ENCODE measurements around the gene MKX. TPM values are rescaled to one million over a fixed set of nuclear protein-coding genes. Genes with fewer than 3 reads are reported as not detected.

The MKX gene
- total and polyA plus RNA-seq, 2 donors (not counting 1 experiment from before 2014, with no cell fraction given), result not detected

DNA sequence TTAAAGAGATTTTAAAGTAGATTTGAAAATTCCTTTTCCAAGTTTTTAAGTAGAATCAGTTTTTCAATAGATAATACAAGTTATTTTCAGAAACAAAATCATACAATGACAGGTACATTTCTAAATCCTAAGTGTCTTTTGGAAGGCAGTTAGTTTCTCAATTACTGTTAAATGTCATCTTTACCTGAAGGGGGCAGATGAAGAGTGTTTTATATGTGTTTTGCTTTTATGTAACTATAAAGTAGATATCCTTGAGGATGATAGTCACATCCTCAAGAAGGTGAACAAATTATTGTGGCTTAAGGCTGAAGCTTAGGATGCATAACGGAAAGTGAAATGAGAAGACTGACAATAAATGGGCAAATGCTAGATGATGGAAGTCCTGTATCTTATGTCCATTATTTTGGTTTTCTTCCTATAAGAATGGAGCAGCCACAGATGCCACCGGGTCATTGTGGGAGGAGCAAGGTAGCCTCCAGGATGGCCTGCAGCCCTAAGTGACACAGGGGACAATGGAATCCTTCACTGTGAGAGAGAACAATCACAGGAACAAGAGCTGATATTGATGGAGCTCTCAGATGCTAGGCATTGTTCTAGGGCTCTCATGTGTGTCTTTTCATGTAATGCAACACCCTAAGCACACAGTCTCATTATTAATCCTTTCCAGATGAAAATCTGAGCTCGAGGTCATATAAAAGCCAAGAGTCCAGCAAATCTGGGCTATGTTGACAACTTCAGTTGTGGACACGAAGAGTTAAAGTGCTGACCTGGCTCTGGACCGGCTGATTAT, 14.1 kb upstream of the MKX start:
- POLR2A ChIA-PET, result no interaction called here
- CTCF ChIA-PET, result no interaction called here
- no peaks in the 10 kb centered on the region for H3K4me1 ChIP-seq (ENCODE audit: control insufficient read depth in 2 of 2, insufficient read depth in 2 of 2, low read length in 2 of 2)
- WGBS (ENCODE audit: insufficient coverage), result 85% methylated on average over 5 of the region's 5 CpGs
- no peaks in the 10 kb centered on the region for H3K79me2 ChIP-seq (ENCODE audit: control insufficient read depth, insufficient read depth, low read length)
- no peaks in the 10 kb centered on the region for H3K4me1 Mint-ChIP-seq
- no peak overlapping the region for H3K4me3 Mint-ChIP-seq
- no peaks in the 10 kb centered on the region for H3K36me3 ChIP-seq (replicated peaks in 1 of 2; ENCODE audit: control extremely low read depth in 1 of 2, control insufficient read depth in 1 of 2, extremely low read depth in 1 of 2, insufficient read depth in 2 of 2, low read length in 1 of 2)
- peaks cover 23% of the 10 kb centered on the region for H3K27me3 Mint-ChIP-seq
- no peak overlapping the region for H3K27ac ChIP-seq (ENCODE audit: low read length in 2 of 2)
- no peaks in the 10 kb centered on the region for H3K9me3 ChIP-seq (ENCODE audit: control extremely low read depth in 1 of 3, control insufficient read depth in 2 of 3, insufficient read depth in 1 of 3, low read length in 2 of 3)
- H3K27ac Mint-ChIP-seq, result no peak overlapping the region
- no peak overlapping the region for H3K9ac ChIP-seq (ENCODE audit: low read length)
- intact Hi-C loops (cut with micrococcal nuclease), result no loop called here
- no peak overlapping the region for H3K4me2 ChIP-seq (replicated peaks; ENCODE audit: low read depth, low read length, poor library complexity, severe bottlenecking)
- H3K9me3 Mint-ChIP-seq (ENCODE audit: insufficient read depth), result no peaks in the 10 kb centered on the region
- H4K20me1 ChIP-seq (ENCODE audit: control insufficient read depth, insufficient read depth, low read length, poor library complexity, severe bottlenecking), result no peaks in the 10 kb centered on the region
- DNase-seq, result no peak
- no peak overlapping the region for H2AFZ ChIP-seq (ENCODE audit: insufficient read depth, low read depth, low read length, poor library complexity, severe bottlenecking)
- no peak for ATAC-seq (ENCODE audit: low read depth)
- no peak overlapping the region for H3K4me3 ChIP-seq (ENCODE audit: control extremely low read depth in 1 of 5, extremely low read depth in 1 of 5, insufficient read depth in 1 of 5, low read depth in 2 of 5, low read length in 4 of 5)
- TF ChIP-seq CTCF (IDR thresholded peaks at IDR 0.05) (no peak), EZH2 (IDR thresholded peaks at IDR 0.05; ENCODE audit: borderline replicate concordance, insufficient read depth, low read depth, low read length, poor library complexity, severe bottlenecking) (no peak)
- H3K27me3 ChIP-seq (replicated peaks in 1 of 4; ENCODE audit: control extremely low read depth in 1 of 4, control insufficient read depth in 3 of 4, insufficient read depth in 4 of 4, low read length in 3 of 4), result peaks cover 0 to 3% (median 0%) of the 10 kb centered on the region in 4 experiments

GRCh38 chr10:27752673-27753237, 7.1 kb upstream of the MKX start:
- Histone ChIP-seq H3K9ac (ENCODE audit: low read length) (no peak overlapping the region), H2AFZ (ENCODE audit: insufficient read depth, low read depth, low read length, poor library complexity, severe bottlenecking) (no peak overlapping the region), H3K4me3 (ENCODE audit: control extremely low read depth in 1 of 5, extremely low read depth in 1 of 5, insufficient read depth in 1 of 5, low read depth in 2 of 5, low read length in 4 of 5) (no peak overlapping the region), H3K27ac (ENCODE audit: low read length in 2 of 2) (no peak overlapping the region), H3K4me2 (replicated peaks; ENCODE audit: low read depth, low read length, poor library complexity, severe bottlenecking) (no peak overlapping the region), H3K9me3 (ENCODE audit: control extremely low read depth in 1 of 3, control insufficient read depth in 2 of 3, insufficient read depth in 1 of 3, low read length in 2 of 3) (peaks cover 0 to 2% (median 0%) of the 10 kb centered on the region in 3 donors), H3K27me3 (replicated peaks in 1 of 4; ENCODE audit: control extremely low read depth in 1 of 4, control insufficient read depth in 3 of 4, insufficient read depth in 4 of 4, low read length in 3 of 4) (peaks cover 0 to 14% (median 4%) of the 10 kb centered on the region in 4 experiments), H3K4me1 (ENCODE audit: control insufficient read depth in 2 of 2, insufficient read depth in 2 of 2, low read length in 2 of 2) (no peaks in the 10 kb centered on the region), H4K20me1 (ENCODE audit: control insufficient read depth, insufficient read depth, low read length, poor library complexity, severe bottlenecking) (no peaks in the 10 kb centered on the region), H3K36me3 (replicated peaks in 1 of 2; ENCODE audit: control extremely low read depth in 1 of 2, control insufficient read depth in 1 of 2, extremely low read depth in 1 of 2, insufficient read depth in 2 of 2, low read length in 1 of 2) (no peaks in the 10 kb centered on the region), H3K79me2 (ENCODE audit: control insufficient read depth, insufficient read depth, low read length) (no peaks in the 10 kb centered on the region)
- ATAC-seq (ENCODE audit: low read depth), result no peak
- H3K4me3 Mint-ChIP-seq, result no peak overlapping the region
- TF ChIP-seq EZH2 (IDR thresholded peaks at IDR 0.05; ENCODE audit: borderline replicate concordance, insufficient read depth, low read depth, low read length, poor library complexity, severe bottlenecking), result no peak
- no peak for TF ChIP-seq CTCF (IDR thresholded peaks at IDR 0.05)
- peaks cover 52% of the 10 kb centered on the region for H3K27me3 Mint-ChIP-seq
- WGBS (ENCODE audit: insufficient coverage), result no CpG with 5 or more reads among the region's 3 CpGs
- DNase-seq, result no peak
- no peaks in the 10 kb centered on the region for H3K4me1 Mint-ChIP-seq
- POLR2A ChIA-PET, result no interaction called here
- H3K27ac Mint-ChIP-seq, result no peak overlapping the region
- CTCF ChIA-PET, result no interaction called here
- no peaks in the 10 kb centered on the region for H3K9me3 Mint-ChIP-seq (ENCODE audit: insufficient read depth)
- intact Hi-C loops (cut with micrococcal nuclease), result no loop called here

Measured in B cell (primary cell).